RPMI7951 (cell line): ENCODE results near the gene LRP11. TPM values are rescaled to one million over a fixed set of nuclear protein-coding genes. Genes with fewer than 3 reads are reported as not detected.
"Not testable (repeated sequence)": the region's sequence is repeated elsewhere in the genome, so short reads cannot be mapped to it uniquely, and the experiment has no call there.

ENCODE experiments used
- DNase-seq: peaks from one replicate; pipeline ENCODE4 v3.0.0-alpha.2; 2012; ENCODE audit warnings: low read depth
- total RNA-seq: library from RNA; depleted of rRNA; stranded (reverse); fragments of >200 nt; shearing (Covaris generic); gene quantifications from 2 replicates; pipeline ENCODE4 v1.2.3, GENCODE V29; 2014; rRNA removed

Gene LRP11, protein sequence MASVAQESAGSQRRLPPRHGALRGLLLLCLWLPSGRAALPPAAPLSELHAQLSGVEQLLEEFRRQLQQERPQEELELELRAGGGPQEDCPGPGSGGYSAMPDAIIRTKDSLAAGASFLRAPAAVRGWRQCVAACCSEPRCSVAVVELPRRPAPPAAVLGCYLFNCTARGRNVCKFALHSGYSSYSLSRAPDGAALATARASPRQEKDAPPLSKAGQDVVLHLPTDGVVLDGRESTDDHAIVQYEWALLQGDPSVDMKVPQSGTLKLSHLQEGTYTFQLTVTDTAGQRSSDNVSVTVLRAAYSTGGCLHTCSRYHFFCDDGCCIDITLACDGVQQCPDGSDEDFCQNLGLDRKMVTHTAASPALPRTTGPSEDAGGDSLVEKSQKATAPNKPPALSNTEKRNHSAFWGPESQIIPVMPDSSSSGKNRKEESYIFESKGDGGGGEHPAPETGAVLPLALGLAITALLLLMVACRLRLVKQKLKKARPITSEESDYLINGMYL
- 67.0 and 67.4 TPM in 2 replicates for total RNA-seq

DNA sequence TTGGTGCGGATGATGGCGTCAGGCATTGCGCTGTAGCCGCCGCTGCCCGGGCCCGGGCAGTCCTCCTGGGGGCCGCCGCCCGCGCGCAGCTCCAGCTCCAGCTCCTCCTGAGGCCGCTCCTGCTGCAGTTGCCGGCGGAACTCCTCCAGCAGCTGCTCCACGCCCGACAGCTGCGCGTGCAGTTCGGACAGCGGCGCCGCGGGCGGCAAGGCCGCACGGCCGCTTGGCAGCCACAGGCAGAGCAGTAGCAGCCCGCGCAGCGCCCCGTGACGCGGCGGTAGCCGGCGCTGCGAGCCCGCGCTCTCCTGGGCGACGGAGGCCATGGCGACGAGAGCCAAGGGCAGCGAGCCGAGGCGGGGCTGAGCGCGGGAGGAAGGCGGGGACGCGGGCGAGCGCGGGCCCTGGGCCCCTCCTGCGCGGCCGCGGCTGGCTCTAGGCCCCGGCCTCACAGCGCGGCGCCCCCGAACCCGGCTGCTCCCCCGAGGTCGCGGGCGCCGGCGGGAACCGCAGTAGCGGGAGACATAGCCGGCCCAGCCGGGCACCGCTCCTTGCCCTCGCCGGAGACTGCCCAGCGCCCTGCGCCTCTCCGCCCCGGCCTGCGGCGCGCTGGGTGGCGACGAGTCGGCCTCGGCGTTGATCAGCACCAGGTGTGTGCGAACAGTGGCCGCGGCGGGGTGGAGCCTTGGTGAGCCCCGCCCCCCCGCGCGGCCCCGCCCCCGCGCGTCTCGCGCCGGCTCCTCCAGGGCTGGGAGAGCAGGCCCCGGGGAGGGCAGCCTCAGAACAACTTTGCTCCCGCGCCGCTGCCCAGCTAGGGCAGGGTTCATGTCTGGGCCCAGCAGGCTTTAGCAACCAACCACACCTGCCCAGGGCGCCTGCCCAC, at the start of gene LRP11:
Gene LRP11, minus strand, starts transcription at position 662 of the 880 bp plus-strand sequence. Its CDS starts 339 bp downstream, at position 323.
- peak; percentile 86 for DNase-seq

DNA sequence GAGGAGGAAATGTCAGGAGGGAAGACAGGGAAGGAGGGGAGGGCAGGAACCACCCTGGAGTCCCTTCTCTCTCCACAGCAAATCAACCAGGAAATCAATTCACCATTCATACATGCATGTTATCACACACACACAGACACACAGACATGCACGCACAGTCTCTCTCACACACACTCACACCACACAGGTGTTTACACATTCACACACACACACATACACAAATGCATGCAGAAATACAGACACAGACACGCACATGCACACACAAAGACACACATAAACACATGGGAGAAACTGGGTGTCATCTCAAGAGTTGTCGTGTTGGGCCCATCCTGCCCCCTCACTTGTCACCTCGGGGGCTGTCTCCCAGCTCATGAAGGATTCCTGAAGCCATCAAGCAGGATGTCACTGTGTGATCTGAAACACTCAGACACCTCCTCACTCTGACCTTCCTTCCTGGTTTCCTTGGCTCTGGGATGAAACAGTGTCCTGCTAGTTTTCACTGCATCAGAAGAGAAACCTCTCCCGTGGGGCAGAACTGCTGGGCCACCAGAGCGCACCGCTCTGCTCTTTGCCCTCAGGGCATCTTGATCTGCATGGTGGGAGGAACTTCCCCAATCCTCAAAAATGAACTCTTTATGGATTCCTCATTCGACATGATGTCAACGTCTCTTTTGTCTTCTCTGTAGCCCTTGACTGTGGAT, 49.5 kb upstream of the LRP11 start:
- no peak for DNase-seq

DNA sequence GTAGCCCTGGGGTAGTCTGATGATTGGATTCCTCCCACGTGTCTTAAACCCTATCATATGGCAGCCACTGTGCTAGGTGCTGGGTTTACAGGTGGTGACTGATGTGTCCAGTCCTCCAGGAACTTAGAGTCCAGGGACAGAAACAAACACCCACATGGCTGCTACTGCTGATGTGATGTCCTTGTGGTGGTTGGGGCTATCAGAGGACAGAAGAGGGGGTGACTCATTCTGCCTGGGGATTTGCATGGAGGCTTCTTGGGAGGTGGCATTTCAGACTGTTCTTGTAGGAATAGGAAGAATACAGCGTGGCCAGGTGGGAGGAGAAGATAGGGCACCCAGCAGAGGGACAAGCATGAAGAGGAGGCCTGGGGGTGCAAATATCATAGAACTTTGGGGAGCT, 48.9 kb upstream of the LRP11 start:
- peak; percentile 52 for DNase-seq

DNA sequence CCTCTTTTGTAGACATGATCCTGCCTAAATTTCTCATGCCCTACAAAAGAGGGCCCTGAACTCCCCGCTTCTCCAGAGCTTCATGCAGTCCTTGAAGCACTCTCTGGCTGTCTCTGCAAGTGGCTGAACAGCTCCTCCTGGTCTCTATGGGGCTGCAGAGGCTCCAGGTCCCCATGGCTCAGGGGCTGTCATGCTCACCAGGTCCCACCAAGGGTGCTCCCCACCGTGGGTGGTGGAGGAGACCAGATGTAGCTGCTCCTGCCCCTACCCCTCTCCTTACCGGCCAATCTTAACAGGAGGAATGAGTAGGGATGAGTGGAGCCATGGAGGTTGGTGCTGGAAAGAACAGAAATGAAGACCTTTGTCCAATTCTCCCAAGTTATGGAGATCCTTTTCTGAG, 48.5 kb upstream of the LRP11 start:
- not testable (repeated sequence) for DNase-seq

DNA sequence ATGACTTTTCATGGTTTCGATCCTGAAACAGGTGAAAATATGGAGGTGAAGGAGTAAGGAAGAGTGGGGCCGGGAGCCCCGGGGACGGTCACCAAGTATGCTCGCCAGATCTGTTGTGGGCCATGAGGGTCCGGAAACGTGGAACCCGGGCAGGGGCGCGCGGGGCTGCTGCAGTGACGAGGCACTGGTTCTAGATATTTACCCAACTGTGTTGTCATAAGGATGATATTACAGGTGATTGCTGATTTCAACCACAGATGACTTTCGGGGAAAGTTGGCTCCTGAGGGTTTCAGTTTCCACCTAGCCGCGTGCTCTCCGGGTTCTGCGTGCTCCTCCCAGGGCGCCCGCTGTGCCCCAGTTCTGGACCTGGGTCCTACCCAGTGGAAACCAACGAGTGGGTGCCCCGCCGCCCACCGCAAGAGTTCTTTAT, 46.6 kb upstream of the LRP11 start:
- DNase-seq = no peak

DNA sequence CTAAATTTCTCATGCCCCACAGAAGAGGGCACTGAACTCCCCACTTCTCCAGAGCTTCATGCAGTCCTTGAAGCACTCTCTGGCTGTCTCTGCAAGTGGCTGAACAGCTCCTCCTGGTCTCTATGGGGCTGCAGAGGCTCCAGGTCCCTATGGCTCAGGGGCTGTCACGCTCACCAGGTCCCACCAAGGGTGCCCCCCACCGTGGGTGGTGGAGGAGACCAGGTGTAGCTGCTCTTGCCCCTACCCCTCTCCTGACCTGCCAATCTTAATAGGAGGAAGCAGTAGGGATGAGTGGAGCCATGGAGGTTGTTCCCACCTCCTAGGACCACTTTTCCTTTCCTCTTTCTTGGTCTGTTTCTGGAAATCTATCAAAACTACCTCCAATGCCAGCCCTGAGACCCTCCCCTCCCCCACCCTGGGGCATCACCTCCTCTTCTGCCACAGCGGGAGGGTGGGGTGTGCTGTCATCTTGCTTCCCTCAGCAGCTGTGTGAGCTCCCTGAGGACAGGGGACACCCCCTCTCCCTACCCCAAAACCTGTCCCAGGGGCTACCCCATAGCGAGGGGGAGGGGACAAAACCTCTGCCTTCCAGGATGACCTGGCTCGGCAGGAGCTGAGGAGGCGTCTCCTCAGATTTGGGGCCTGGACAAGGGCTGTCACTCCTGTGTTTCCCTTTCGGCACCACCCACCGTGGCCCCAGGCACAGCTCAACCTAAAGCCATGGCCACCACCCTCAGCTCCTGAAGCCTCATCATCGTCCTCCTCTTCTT, 45.7 kb upstream of the LRP11 start:
- DNase-seq = no peak

DNA sequence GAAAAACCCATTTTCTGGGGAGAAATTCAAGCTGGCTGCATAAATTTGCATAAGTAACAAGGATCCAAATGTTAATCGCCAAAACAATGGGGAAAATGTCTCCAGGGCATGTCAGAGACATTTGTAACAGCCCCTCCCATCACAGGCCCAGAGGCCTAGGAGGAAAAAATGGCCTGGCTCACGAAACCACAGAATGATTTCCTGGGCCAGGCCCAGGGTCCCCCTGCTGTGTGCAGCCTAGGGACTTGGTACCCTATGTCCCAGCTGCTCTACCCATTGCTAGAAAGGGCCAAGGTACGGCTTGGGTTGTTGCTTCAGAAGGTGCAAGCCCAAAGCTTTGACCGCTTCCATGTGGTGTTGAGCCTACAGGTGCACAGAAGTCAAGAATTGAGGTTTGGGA, 44.3 kb upstream of the LRP11 start:
- not testable (repeated sequence) for DNase-seq

DNA sequence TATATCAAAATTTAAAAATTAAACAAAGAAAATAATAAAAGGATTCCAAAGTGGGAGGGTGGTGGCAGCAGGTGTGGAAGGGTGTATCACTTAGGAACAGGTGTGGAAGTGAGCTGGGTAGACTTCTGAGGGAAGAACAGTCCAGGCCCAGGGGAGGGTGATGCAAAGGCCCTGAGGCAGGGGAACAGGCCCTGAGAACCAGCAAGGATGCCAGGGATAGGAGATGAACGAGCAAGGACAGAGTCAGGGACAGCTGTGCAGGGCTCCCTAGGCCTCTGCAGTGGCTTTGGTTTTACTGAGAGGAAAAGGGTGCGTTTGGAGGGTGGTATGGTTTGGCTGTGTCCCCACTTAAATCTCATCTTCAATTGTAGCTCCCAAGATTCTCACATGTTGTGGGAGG, 43.2 kb upstream of the LRP11 start:
- DNase-seq = no peak

DNA sequence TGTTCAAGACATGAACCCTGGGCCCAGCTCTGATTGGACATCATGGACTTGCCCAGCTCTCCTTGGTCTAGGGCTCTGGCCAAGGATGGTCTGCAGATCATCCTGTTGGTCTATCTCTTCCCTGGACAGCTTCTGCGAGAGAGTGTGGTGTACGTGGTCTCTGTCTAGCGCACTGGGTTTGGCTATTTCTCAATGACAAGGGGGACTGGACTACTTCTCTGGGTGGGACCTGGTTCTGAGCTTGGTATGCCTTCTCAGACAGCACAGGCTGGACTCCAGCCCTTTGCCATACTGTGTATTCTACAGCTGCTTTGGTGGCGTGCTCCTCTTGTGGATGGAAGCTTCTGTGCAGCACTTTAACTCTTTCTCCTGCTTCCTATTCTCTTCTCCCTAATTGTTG, 42.2 kb upstream of the LRP11 start:
- DNase-seq = no peak

DNA sequence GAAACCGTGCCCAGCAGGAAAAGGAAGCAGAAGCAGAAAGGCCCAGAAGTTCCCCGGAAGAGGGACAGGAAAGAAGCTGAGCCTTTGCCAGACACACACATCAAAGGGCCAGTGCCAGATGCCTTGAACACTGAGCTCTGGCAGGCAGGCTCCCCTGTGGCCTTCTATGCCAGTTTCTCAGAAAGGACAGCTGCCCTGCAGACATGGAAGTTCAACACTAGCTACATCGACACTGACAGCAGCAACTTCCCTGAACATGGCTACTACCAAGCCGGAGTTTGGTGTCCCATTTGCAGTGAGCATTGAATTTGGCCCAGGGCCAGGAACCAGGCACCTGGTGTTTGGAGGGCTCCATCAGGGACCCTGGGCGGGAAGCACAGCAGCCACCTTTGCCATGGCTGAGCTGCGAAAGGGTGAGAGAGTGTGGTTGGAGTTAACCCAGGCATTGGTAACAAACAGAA, 41.8 kb upstream of the LRP11 start:
- DNase-seq = no peak

DNA sequence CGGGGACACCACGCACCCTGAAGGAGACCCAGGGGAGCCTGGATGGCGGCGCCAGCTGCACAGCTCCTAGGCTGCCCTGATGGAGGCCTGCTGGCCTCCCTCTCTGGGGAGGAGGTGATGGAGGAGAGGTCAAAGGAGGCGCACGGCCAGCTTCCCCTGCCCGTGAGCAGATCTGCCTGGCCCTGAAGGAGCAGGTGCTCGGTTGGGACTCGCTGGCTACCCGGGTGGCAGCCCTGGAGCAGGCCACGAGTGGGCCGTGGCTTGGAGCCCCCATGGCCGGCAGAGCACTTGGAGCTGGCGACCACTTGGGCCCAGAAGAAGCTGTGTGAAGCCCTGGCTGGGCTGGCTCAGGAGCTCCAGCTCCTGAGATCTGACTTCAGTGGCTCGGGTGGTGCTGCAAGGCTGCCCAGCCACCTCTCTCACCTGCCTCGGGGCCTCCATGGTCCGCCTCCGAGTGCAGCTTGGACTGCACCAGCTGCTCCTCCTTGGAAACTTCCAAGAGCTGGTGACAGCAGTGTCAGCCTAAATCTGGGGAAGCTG, 41.3 kb upstream of the LRP11 start:
- no peak for DNase-seq

DNA sequence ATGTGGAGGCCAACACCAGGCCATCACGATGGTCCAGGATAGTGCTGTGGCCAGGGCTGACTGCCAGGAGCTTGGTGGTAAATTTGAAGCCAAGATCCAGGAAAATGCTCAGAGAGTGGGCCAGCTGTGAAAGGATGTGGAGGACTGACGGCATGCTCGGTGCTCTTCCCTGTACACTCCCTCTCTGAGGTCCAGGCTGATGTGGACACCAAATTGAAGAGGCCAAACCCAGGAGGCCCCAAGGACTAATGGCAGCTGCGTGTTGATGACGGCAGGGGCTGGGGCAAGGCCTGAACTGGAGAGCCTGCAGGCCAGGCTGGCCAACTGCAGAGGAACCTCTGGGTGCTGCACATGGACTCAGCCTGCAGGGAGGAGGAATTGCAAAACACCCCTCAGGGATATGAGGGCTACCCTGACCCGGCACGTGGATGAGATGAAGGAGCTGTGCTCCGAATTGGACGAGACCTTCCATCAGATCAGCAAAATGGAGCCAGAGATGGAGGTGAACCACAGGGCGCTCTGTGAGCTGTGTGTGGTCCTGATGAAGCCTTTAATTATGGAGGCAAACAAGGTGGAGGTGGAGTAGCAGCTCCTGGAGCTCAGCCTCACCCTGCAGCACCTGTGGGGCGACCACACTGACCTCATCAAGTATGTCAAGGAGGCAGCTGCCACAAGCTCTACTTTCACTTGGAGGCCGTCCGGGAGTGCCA, 40.7 kb upstream of the LRP11 start:
- no peak for DNase-seq

DNA sequence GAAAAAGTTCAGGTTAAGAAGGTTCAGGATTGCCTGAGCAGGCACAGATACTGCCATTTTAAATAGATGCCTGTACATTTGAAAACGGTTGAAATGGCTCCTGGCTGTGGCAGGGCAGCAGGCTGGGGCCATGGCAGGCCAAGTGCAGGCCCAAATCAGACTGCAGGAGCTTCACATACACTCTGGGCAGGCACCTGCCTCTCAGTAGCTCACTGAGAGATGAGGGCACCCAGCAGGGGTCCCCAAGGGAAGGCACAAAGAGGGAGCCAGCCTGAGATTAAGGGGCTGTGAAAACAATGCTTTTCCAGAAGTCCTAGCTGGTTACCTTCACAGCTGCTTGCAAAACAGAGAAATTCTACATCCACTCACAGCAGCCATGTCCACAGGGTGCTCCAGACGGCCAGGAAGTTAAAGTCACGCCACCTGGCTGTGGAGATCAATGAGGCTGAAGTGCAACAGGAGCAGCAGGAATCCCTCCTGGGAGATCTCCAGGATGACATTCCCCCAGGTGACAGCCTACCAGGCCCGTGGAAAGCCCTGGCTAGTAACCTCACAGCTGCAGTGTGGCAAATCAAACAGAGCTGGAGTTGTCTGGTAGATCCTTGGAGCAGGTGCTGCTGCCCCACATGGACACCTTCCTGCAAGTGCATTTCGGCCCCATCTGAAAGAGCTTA, 39.9 kb upstream of the LRP11 start:
- DNase-seq = no peak

DNA sequence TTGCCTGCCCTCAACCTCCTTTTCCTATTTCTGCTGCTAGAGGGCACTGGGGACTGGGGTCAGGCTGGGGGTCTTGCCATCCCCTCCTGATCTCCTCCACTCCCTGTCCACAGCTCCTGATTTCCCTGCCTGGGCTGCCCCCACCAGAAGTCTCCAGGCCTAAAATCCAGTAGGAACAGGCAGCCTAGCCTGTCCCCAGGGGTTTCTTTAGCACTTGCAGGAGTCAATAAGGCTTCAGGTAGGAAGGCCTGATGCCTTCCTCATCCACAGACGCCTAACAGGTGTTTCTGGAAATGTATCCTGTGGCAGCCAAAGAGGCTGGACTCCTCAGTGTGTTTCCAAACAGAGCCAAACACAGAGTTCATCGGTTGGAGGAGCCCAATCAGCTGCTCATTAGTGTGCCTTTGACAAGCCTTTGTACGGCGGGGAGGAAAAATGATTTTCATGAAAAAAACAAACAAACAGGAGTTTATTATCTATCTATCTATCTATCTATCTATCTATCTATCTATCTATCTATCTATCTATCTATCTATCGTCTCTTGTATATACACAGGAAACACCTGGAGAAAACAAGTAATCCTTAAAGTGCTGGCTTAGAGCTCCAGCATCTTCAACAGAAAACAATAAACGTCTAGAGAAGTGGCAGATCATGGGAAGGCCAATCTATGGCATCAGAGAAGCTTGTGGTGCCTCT, 37.4 kb upstream of the LRP11 start:
- DNase-seq = no peak

DNA sequence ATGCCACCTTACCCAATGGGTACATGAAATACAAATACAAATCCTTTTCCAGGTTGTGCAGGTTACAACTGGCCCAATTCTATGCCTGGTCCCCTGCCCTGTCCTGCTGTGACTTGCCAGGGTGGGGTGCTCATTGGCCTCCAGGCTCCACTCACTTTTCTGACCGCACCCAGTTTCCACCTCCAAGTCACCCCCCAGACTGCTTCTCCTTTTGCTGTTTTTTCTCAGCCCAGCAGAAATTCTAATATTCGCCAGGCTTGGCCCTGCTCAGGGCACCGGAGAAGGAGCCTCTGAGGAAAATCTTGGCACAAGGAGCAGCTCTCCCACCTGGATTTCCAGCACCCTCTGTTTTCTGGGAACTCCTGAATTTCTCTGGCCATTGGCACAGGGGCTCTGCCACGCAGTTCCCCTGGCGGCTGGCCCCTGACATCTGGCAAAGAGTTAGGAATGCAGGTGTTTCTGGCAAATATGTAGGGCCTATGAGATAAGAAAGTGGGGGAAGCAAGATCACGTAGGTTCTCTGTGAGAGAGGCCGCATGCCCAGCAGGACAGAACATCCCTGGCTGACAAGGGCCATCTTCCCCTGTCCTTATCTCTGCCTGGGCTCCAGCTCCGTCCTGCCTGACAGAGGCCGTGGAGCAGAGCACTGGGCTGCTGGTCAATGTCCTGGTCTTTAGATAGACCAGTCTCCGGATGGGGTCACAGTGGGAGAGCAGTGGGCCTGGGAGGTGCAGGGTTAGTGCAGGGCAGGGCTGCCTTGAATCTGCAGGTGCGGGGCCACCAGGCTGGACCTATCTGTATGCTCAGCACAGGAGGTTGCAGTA, 36.7 kb upstream of the LRP11 start:
- DNase-seq = no peak

DNA sequence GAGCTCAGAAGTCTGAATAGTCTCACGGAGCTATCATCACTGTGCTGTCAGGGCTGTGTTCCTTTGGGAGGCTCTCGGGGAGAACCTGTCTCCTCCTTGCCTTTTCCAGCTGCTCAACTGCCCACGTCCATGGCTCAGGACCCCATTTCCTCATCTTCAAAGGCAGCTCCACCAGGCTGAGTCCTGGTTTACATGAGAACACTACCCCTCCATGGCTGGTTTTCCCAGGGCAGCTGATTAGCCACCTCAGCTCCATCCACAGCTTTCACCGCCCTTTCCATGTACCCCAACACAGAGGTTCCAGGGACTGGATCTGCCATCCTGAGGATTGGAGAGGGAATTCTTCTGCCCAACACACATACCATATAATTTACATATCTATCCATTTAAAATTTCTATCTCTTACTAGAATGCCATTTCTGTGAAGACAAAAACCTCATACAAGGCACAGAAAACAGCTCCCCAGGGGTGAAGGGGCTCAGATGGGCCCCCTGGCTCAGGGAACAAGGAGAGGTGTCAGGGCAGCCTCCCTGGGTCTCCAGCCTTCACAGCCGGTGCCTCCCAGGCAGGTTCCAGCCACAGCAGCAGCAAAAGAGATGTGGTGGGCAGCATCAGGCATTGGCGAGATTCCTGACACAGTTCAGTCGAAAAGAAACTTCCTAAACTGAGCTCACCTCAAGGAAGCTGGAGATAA, 35.9 kb upstream of the LRP11 start:
- no peak for DNase-seq

DNA sequence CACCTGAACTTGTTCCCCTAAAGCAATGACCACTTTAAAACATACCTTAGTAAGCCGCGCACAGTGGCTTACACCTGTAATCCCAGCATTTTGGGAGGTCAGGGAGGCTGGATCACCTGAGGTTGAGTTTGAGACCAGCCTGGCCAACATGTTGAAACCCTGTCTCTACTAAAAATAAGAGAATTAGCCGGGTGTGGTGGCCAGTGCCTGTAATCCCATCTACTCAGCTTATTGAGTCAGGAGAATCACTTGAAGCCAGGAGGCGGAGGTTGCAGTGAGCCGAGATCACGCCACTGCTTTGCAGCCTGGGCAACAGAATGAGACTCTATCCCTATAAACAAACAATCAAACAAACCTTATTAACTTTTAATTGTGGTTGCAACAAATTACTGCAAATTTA, 35.3 kb upstream of the LRP11 start:
- no peak for DNase-seq
